Ectodermal cell (in vitro differentiated cells): ENCODE results near the gene C1orf159.
A peak's percentile ranks its signal among the peaks of the same experiment; 100 is the strongest.

ENCODE experiments used
- H3K27ac ChIP-seq: 2 replicates; pipeline ENCODE4 v1.7.0; 2013; ENCODE audit warnings: mild to moderate bottlenecking, low read depth, low read length; ENCODE audit not compliant: insufficient read depth, poor library complexity, severe bottlenecking
- H3K27me3 ChIP-seq: 2 replicates; pipeline ENCODE4 v1.7.0; 2013; ENCODE audit warnings: mild to moderate bottlenecking, low read length; ENCODE audit not compliant: insufficient read depth, control insufficient read depth, poor library complexity, severe bottlenecking
- H3K36me3 ChIP-seq: one replicate; pipeline ENCODE4 v1.7.0; 2013; ENCODE audit warnings: low read length; ENCODE audit not compliant: control insufficient read depth, insufficient read depth
- H3K4me1 ChIP-seq: one replicate; pipeline ENCODE4 v1.7.0; 2013; ENCODE audit warnings: low read length; ENCODE audit not compliant: control insufficient read depth, insufficient read depth
- H3K4me3 ChIP-seq: 2 replicates; pipeline ENCODE4 v1.7.0; 2013; ENCODE audit warnings: low read depth, low read length, control low read depth; ENCODE audit not compliant: insufficient read depth
- H3K9me3 ChIP-seq: 2 replicates; pipeline ENCODE4 v1.7.0; 2013; ENCODE audit warnings: mild to moderate bottlenecking, low read length, moderate library complexity; ENCODE audit not compliant: control insufficient read depth
- WGBS, 2 experiments: methylation state at CpG; one replicate each; pipeline ENCODE4 v1.1.7; 2013; ENCODE audit warnings: missing lambda C conversion rate in 2 of 2; 5-methylcytosine and 5-hydroxymethylcytosine counted together

C1orf159 gene

DNA sequence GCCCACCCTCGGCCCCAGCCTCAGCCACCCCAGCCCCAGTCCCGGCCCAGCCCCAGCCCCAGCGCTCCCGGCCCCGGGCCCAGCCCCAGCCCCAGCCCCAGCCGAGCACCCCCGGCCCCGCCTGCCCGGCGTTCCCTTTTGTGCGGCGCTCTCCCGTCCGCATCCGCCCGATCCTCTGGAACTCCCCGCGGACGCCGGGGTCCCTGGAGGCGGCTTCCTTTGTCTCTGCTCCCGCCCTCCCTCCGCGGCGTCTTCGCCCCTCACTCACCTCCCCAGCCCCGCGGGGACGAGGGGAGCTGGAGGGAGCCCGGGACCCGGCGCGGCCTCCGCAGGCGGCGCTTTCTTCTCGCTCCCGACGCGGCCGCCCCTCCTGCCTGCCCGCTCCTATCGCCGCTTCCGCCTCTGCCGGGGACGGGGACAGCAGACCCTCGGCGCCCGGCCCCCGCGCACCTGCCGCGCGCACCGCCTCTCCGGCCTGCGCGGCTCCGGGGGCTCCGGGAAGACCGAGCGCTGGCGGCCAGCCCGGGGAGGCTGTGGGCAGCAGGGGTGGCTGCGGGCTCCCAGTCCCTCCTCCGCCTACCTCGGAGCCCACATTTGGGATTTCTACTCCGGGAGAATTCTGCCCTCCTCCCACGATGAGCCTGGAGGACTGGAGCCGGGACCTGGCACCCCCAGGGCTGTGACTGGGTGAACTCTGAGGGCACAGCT is 82.0 kb downstream of the C1orf159 start:
- Histone ChIP-seq H3K27ac (no peak overlapping the region), H3K9me3 (no peaks in the 10 kb centered on the region), H3K27me3 (peaks cover 36% of the 10 kb centered on the region), H3K4me3 (peak overlapping the region; percentile 44), H3K4me1 (peaks cover 25% of the 10 kb centered on the region), H3K36me3 (peaks cover 3% of the 10 kb centered on the region)
- 1 to 2% methylated on average over 71 of the region's 71 CpGs for WGBS, 2 experiments

GRCh38 chr1:1033009-1033587 is 82.8 kb downstream of the C1orf159 start:
- no peaks in the 10 kb centered on the region for H3K9me3 ChIP-seq
- H3K27me3 ChIP-seq, result peaks cover 29% of the 10 kb centered on the region
- H3K4me3 ChIP-seq, result peak overlapping the region; percentile 44
- no peak overlapping the region for H3K27ac ChIP-seq
- H3K4me1 ChIP-seq, result peaks cover 24% of the 10 kb centered on the region
- peaks cover 3% of the 10 kb centered on the region for H3K36me3 ChIP-seq
- WGBS, 2 experiments, result 0% methylated on average over 73 of the region's 73 CpGs

DNA sequence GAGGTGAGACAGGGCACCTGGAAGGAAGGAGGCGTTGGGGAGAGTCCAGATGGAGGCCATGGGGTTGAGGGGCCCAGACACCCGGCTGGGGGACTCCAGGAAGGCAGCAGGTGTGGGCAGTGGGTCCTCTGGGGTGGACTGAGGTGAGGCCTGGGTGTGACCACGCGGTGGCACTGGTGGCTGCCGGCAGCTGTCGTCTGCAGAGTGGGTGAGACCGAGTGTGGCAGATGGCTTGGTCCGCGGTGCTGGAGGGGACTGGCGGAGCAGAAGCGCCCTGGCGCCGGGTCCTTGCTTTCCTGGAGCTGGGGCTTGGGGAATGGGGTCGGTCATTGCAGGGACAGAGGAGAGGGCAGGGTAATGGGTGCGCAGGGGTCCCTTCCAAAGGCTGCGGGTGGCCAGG is 83.5 kb downstream of the C1orf159 start:
- Histone ChIP-seq H3K4me1 (peaks cover 21% of the 10 kb centered on the region), H3K9me3 (no peaks in the 10 kb centered on the region), H3K4me3 (no peak overlapping the region), H3K27me3 (peaks cover 23% of the 10 kb centered on the region), H3K36me3 (peaks cover 3% of the 10 kb centered on the region), H3K27ac (no peak overlapping the region)
- WGBS, 2 experiments, result 58% methylated on average over 16 of the region's 16 CpGs
